ENCODE results near the gene ASIC3. TPM values are rescaled to one million over a fixed set of nuclear protein-coding genes. Genes with fewer than 3 reads are reported as not detected.
"Not testable (repeated sequence)": the region's sequence is repeated elsewhere in the genome, so short reads cannot be mapped to it uniquely, and the experiment has no call there.

ASIC3 gene
- total and polyA plus RNA-seq, 9 donors: 1.3 to 9.2 (median 3.7) TPM

- Histone ChIP-seq H3K4me1 (ENCODE audit: control insufficient read depth, insufficient read depth, low read length) (peaks cover 12% of the 10 kb centered on the region), H3K27me3 (ENCODE audit: control insufficient read depth, insufficient read depth, low read length) (peaks cover 35% of the 10 kb centered on the region), H3K4me3 (ENCODE audit: low read length) (no peak overlapping the region), H3K9me3 (replicated peaks; ENCODE audit: control insufficient read depth, low read depth, low read length) (no peaks in the 10 kb centered on the region), H3K27ac (ENCODE audit: low read length) (no peak overlapping the region), H3K36me3 (ENCODE audit: control insufficient read depth, insufficient read depth, low read length) (no peaks in the 10 kb centered on the region)
- DNase-seq: no peak
- WGBS (ENCODE audit: insufficient coverage): 20% methylated on average over 1 of the region's 10 CpGs
Measured at GRCh38 chr7:151023232-151023631, 25.1 kb upstream of the ASIC3 start.

GRCh38 chr7:151024435-151025056 lies 23.8 kb upstream of the ASIC3 start, which contains the start of gene ATG9B:
Gene ATG9B, minus strand, starts transcription at chr7:151024494. Its CDS starts 71 bp downstream, at chr7:151024423.
- Histone ChIP-seq H3K4me3 (ENCODE audit: low read length) (no peak within 1 kb of the TSS), H3K27me3 (ENCODE audit: control insufficient read depth, insufficient read depth, low read length) (peaks cover 24% of the 10 kb centered on the region), H3K36me3 (ENCODE audit: control insufficient read depth, insufficient read depth, low read length) (no peaks in the 10 kb centered on the region), H3K27ac (ENCODE audit: low read length) (no peak within 1 kb of the TSS), H3K9me3 (replicated peaks; ENCODE audit: control insufficient read depth, low read depth, low read length) (no peaks in the 10 kb centered on the region), H3K4me1 (ENCODE audit: control insufficient read depth, insufficient read depth, low read length) (peaks cover 12% of the 10 kb centered on the region)
- DNase-seq: no peak
- WGBS (ENCODE audit: insufficient coverage): 100% methylated on average over 1 of the region's 4 CpGs

- peaks cover 9% of the 10 kb centered on the region for H3K27me3 ChIP-seq (ENCODE audit: control insufficient read depth, insufficient read depth, low read length)
- H3K9me3 ChIP-seq (replicated peaks; ENCODE audit: control insufficient read depth, low read depth, low read length): no peaks in the 10 kb centered on the region
- peaks cover under 1% of the 10 kb centered on the region for H3K36me3 ChIP-seq (ENCODE audit: control insufficient read depth, insufficient read depth, low read length)
- no peak for DNase-seq
- WGBS (ENCODE audit: insufficient coverage): 90% methylated on average over 4 of the region's 4 CpGs
- H3K4me1 ChIP-seq (ENCODE audit: control insufficient read depth, insufficient read depth, low read length): peaks cover 15% of the 10 kb centered on the region
- H3K4me3 ChIP-seq (ENCODE audit: low read length): no peak overlapping the region
- H3K27ac ChIP-seq (ENCODE audit: low read length): no peak overlapping the region
Measured at GRCh38 chr7:151025924-151026671, 22.2 kb upstream of the ASIC3 start.

- peaks cover 15% of the 10 kb centered on the region for H3K4me1 ChIP-seq (ENCODE audit: control insufficient read depth, insufficient read depth, low read length)
- H3K27me3 ChIP-seq (ENCODE audit: control insufficient read depth, insufficient read depth, low read length); H3K36me3 ChIP-seq (ENCODE audit: control insufficient read depth, insufficient read depth, low read length); H3K4me3 ChIP-seq (ENCODE audit: low read length); H3K27ac ChIP-seq (ENCODE audit: low read length); DNase-seq; H3K9me3 ChIP-seq (replicated peaks; ENCODE audit: control insufficient read depth, low read depth, low read length): not testable (repeated sequence)
- WGBS (ENCODE audit: insufficient coverage): 28% methylated on average over 6 of the region's 19 CpGs
Measured at GRCh38 chr7:151026771-151027727, 21.3 kb upstream of the ASIC3 start.

GRCh38 chr7:151027728-151028130 lies 20.6 kb upstream of the ASIC3 start:
- not testable (repeated sequence) for H3K9me3 ChIP-seq (replicated peaks; ENCODE audit: control insufficient read depth, low read depth, low read length); DNase-seq; H3K27me3 ChIP-seq (ENCODE audit: control insufficient read depth, insufficient read depth, low read length); H3K36me3 ChIP-seq (ENCODE audit: control insufficient read depth, insufficient read depth, low read length)
- Histone ChIP-seq H3K27ac (ENCODE audit: low read length) (peak overlapping the region; percentile 83), H3K4me3 (ENCODE audit: low read length) (peak overlapping the region; percentile 81), H3K4me1 (ENCODE audit: control insufficient read depth, insufficient read depth, low read length) (peaks cover 15% of the 10 kb centered on the region)
- 5% methylated on average over 11 of the region's 16 CpGs for WGBS (ENCODE audit: insufficient coverage)

GRCh38 chr7:151028131-151028947 lies 20.0 kb upstream of the ASIC3 start, which contains the start of gene ABCB8:
Gene ABCB8, plus strand, starts transcription at chr7:151028450. Its CDS starts 66 bp downstream, at chr7:151028516.
- H3K4me1 ChIP-seq (ENCODE audit: control insufficient read depth, insufficient read depth, low read length): peaks cover 15% of the 10 kb centered on the region
- no peaks in the 10 kb centered on the region for H3K9me3 ChIP-seq (replicated peaks; ENCODE audit: control insufficient read depth, low read depth, low read length)
- 0% methylated on average over 42 of the region's 53 CpGs for WGBS (ENCODE audit: insufficient coverage)
- peaks cover 12% of the 10 kb centered on the region for H3K36me3 ChIP-seq (ENCODE audit: control insufficient read depth, insufficient read depth, low read length)
- H3K27ac ChIP-seq (ENCODE audit: low read length): peak within 1 kb of the TSS; percentile 93
- H3K27me3 ChIP-seq (ENCODE audit: control insufficient read depth, insufficient read depth, low read length): peaks cover 3% of the 10 kb centered on the region
- H3K4me3 ChIP-seq (ENCODE audit: low read length): peak within 1 kb of the TSS; percentile 81
- DNase-seq: peak; percentile 100

GRCh38 chr7:151028948-151029501 lies 19.3 kb upstream of the ASIC3 start:
- Histone ChIP-seq H3K4me1 (ENCODE audit: control insufficient read depth, insufficient read depth, low read length) (peaks cover 15% of the 10 kb centered on the region), H3K27me3 (ENCODE audit: control insufficient read depth, insufficient read depth, low read length) (peaks cover 2% of the 10 kb centered on the region), H3K27ac (ENCODE audit: low read length) (peak overlapping the region; percentile 93), H3K9me3 (replicated peaks; ENCODE audit: control insufficient read depth, low read depth, low read length) (no peaks in the 10 kb centered on the region), H3K4me3 (ENCODE audit: low read length) (peak overlapping the region; percentile 81), H3K36me3 (ENCODE audit: control insufficient read depth, insufficient read depth, low read length) (peaks cover 17% of the 10 kb centered on the region)
- 27% methylated on average over 7 of the region's 17 CpGs for WGBS (ENCODE audit: insufficient coverage)
- no peak for DNase-seq

- Histone ChIP-seq H3K4me1 (ENCODE audit: control insufficient read depth, insufficient read depth, low read length) (peaks cover 15% of the 10 kb centered on the region), H3K27me3 (ENCODE audit: control insufficient read depth, insufficient read depth, low read length) (no peaks in the 10 kb centered on the region), H3K9me3 (replicated peaks; ENCODE audit: control insufficient read depth, low read depth, low read length) (no peaks in the 10 kb centered on the region), H3K36me3 (ENCODE audit: control insufficient read depth, insufficient read depth, low read length) (peaks cover 34% of the 10 kb centered on the region), H3K27ac (ENCODE audit: low read length) (no peak overlapping the region), H3K4me3 (ENCODE audit: low read length) (no peak overlapping the region)
- no peak for DNase-seq
- 67% methylated on average over 1 of the region's 4 CpGs for WGBS (ENCODE audit: insufficient coverage)
Measured at GRCh38 chr7:151031011-151031410, 17.3 kb upstream of the ASIC3 start.
